ENCODE results near the gene EYA4.

DNA sequence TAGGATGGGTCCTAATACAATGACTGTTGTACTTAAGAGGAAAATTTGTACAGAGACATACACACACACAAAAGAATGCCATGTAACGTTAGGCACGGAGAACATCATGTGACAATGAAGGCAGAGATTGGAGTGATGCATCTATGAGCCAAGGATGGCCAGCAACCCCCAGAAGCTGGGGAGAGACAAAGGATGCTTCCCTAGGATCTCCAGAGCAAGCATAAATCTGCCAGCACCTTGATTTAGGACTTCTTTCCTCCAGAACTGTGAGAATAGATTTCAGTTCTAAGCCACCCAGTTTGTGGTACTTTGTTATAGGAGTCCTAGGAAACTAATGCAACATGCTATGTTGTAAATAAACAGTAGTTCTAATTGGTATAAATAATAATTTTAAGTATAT lies 25.0 kb downstream of the EYA4 start:
- TF ChIP-seq, protein P1, sequence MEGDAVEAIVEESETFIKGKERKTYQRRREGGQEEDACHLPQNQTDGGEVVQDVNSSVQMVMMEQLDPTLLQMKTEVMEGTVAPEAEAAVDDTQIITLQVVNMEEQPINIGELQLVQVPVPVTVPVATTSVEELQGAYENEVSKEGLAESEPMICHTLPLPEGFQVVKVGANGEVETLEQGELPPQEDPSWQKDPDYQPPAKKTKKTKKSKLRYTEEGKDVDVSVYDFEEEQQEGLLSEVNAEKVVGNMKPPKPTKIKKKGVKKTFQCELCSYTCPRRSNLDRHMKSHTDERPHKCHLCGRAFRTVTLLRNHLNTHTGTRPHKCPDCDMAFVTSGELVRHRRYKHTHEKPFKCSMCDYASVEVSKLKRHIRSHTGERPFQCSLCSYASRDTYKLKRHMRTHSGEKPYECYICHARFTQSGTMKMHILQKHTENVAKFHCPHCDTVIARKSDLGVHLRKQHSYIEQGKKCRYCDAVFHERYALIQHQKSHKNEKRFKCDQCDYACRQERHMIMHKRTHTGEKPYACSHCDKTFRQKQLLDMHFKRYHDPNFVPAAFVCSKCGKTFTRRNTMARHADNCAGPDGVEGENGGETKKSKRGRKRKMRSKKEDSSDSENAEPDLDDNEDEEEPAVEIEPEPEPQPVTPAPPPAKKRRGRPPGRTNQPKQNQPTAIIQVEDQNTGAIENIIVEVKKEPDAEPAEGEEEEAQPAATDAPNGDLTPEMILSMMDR (conservative IDR thresholded peaks at IDR 0.05; ENCODE audit: low read length): no peak
- no peak for TF ChIP-seq EZH2phosphoT487 (IDR thresholded peaks at IDR 0.05; ENCODE audit: borderline replicate concordance)
